Esophagus squamous epithelium (tissue), 4 donors: ENCODE measurements around the gene SOAT2.

Experiments
- CTCF ChIP-seq, 6 experiments: fragments of 450-650 bp in 4 of 6; fragments of 200-600 bp in 2 of 6; sonication (generic) in 2 of 6; IDR thresholded peaks; one replicate each; pipeline ENCODE4 v1.5.1; 2016 to 2019; ENCODE audit warnings: antibody characterized with exemption in 6 of 6, mild to moderate bottlenecking in 4 of 6, moderate library complexity in 4 of 6
- POLR2A ChIP-seq, 4 donors: fragments of 450-650 bp; IDR thresholded peaks; one replicate each; pipeline ENCODE4 v1.6.1; 2017; ENCODE audit warnings: antibody characterized with exemption in 4 of 4, mild to moderate bottlenecking in 4 of 4, moderate library complexity in 3 of 4

- TF ChIP-seq CTCF (IDR thresholded peaks at IDR 0.05), result no peak
- TF ChIP-seq POLR2A (IDR thresholded peaks at IDR 0.05), result no peak
Measured at GRCh38 chr12:53090105-53090504, 13.2 kb upstream of the SOAT2 start.
